ENCODE results near the gene GNPAT. TPM values are rescaled to one million over a fixed set of nuclear protein-coding genes. Genes with fewer than 3 reads are reported as not detected.

GNPAT gene
- total and polyA plus RNA-seq, 2 experiments from 2014 or later: 32.8 to 45.4 TPM

DNA sequence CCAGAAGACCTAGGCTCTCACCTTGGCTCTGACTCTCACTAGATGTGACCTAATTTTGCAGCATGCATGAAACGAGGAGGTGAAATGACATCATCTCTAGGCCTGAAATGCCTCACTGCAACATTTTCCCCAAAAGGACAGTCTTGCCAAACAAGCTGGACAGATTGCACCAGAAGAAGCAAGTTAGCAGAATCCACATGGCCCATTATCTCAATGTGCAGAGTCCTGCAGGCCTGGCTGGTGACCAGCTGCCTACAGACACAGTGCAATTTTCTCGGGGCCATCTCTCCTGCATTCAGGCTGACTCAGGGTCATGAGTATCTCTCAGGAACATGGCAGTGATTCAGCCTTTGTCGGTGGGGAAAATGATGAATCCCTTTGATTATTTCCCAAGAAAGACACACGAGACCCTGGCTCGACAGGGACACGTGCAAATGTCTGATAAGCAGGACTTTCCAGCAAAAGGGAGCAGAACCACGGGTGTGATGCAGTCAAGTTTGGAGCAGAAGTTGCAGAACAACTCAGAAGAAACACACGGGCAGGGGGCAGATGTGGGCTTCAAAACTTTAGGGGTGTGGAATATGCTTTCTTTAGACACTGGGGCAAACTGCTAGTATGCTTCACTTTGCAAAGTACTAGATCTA lies 40.5 kb upstream of the GNPAT start:
- 0 out of 2 replicates have a peak, but pooled peaks cover 6% of the 10 kb centered on the region for H3K27me3 ChIP-seq (ENCODE audit: insufficient read depth)

More for the DNA sequence above, 40.5 kb upstream of the GNPAT start:
- Mint-ChIP-seq H3K4me3 (no peak overlapping the region), H3K27me3 (ENCODE audit: insufficient read depth, low read depth, poor library complexity) (peaks cover 22% of the 10 kb centered on the region), H3K36me3 (ENCODE audit: low read depth) (no peaks in the 10 kb centered on the region), H3K4me1 (no peaks in the 10 kb centered on the region), H3K27ac (no peak overlapping the region), H3K9me3 (no peaks in the 10 kb centered on the region)
- Histone ChIP-seq H3K36me3 (ENCODE audit: insufficient read depth) (no peaks in the 10 kb centered on the region), H3K4me3 (no peak overlapping the region), H3K4me1 (ENCODE audit: insufficient read depth) (no peaks in the 10 kb centered on the region), H3K79me2 (replicated peaks; ENCODE audit: insufficient read depth) (no peaks in the 10 kb centered on the region), H4K20me1 (replicated peaks; ENCODE audit: insufficient read depth) (no peaks in the 10 kb centered on the region), H3K4me2 (no peak overlapping the region), H3K27ac (ENCODE audit: low read depth) (no peak overlapping the region), H2AFZ (no peak overlapping the region), H3F3A (replicated peaks; ENCODE audit: low read depth) (no peaks in the 10 kb centered on the region), H3K9me2 (ENCODE audit: insufficient read depth) (no peaks in the 10 kb centered on the region)
- ATAC-seq (no peak), DNase-seq (ENCODE audit: low spot score) (no peak)
- TF ChIP-seq ZNF114 (CRISPR knock-in tag; IDR thresholded peaks at IDR 0.05): no peak
- TF ChIP-seq CREB1 (CRISPR knock-in tag; IDR thresholded peaks at IDR 0.05; ENCODE audit: low read depth): no peak
- no peak for TF ChIP-seq EZH2 (IDR thresholded peaks at IDR 0.05; ENCODE audit: low read depth, unreplicated experiment)
- no peak for TF ChIP-seq ZNF331 (CRISPR knock-in tag; IDR thresholded peaks at IDR 0.05; ENCODE audit: low read depth)
- TF ChIP-seq JUNB (IDR thresholded peaks at IDR 0.05; ENCODE audit: unreplicated experiment): no peak
- TF ChIP-seq, protein P1, sequence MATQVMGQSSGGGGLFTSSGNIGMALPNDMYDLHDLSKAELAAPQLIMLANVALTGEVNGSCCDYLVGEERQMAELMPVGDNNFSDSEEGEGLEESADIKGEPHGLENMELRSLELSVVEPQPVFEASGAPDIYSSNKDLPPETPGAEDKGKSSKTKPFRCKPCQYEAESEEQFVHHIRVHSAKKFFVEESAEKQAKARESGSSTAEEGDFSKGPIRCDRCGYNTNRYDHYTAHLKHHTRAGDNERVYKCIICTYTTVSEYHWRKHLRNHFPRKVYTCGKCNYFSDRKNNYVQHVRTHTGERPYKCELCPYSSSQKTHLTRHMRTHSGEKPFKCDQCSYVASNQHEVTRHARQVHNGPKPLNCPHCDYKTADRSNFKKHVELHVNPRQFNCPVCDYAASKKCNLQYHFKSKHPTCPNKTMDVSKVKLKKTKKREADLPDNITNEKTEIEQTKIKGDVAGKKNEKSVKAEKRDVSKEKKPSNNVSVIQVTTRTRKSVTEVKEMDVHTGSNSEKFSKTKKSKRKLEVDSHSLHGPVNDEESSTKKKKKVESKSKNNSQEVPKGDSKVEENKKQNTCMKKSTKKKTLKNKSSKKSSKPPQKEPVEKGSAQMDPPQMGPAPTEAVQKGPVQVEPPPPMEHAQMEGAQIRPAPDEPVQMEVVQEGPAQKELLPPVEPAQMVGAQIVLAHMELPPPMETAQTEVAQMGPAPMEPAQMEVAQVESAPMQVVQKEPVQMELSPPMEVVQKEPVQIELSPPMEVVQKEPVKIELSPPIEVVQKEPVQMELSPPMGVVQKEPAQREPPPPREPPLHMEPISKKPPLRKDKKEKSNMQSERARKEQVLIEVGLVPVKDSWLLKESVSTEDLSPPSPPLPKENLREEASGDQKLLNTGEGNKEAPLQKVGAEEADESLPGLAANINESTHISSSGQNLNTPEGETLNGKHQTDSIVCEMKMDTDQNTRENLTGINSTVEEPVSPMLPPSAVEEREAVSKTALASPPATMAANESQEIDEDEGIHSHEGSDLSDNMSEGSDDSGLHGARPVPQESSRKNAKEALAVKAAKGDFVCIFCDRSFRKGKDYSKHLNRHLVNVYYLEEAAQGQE (IDR thresholded peaks at IDR 0.05; ENCODE audit: unreplicated experiment): no peak
- TF ChIP-seq POLR2AphosphoS5 (IDR thresholded peaks at IDR 0.05; ENCODE audit: low read depth): no peak
- TF ChIP-seq STAT1 (IDR thresholded peaks at IDR 0.05; ENCODE audit: unreplicated experiment): no peak
- no peak for TF ChIP-seq NANOG (IDR thresholded peaks at IDR 0.05; ENCODE audit: borderline replicate concordance)
- TF ChIP-seq, protein P2, sequence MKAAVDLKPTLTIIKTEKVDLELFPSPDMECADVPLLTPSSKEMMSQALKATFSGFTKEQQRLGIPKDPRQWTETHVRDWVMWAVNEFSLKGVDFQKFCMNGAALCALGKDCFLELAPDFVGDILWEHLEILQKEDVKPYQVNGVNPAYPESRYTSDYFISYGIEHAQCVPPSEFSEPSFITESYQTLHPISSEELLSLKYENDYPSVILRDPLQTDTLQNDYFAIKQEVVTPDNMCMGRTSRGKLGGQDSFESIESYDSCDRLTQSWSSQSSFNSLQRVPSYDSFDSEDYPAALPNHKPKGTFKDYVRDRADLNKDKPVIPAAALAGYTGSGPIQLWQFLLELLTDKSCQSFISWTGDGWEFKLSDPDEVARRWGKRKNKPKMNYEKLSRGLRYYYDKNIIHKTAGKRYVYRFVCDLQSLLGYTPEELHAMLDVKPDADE (IDR thresholded peaks at IDR 0.05): no peak
- TF ChIP-seq EZH2phosphoT487 (IDR thresholded peaks at IDR 0.05; ENCODE audit: unreplicated experiment): no peak
- TF ChIP-seq, protein P3, sequence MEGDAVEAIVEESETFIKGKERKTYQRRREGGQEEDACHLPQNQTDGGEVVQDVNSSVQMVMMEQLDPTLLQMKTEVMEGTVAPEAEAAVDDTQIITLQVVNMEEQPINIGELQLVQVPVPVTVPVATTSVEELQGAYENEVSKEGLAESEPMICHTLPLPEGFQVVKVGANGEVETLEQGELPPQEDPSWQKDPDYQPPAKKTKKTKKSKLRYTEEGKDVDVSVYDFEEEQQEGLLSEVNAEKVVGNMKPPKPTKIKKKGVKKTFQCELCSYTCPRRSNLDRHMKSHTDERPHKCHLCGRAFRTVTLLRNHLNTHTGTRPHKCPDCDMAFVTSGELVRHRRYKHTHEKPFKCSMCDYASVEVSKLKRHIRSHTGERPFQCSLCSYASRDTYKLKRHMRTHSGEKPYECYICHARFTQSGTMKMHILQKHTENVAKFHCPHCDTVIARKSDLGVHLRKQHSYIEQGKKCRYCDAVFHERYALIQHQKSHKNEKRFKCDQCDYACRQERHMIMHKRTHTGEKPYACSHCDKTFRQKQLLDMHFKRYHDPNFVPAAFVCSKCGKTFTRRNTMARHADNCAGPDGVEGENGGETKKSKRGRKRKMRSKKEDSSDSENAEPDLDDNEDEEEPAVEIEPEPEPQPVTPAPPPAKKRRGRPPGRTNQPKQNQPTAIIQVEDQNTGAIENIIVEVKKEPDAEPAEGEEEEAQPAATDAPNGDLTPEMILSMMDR (conservative IDR thresholded peaks at IDR 0.05; ENCODE audit: low read depth in 2 of 2): no peak
- TF ChIP-seq, protein P4, sequence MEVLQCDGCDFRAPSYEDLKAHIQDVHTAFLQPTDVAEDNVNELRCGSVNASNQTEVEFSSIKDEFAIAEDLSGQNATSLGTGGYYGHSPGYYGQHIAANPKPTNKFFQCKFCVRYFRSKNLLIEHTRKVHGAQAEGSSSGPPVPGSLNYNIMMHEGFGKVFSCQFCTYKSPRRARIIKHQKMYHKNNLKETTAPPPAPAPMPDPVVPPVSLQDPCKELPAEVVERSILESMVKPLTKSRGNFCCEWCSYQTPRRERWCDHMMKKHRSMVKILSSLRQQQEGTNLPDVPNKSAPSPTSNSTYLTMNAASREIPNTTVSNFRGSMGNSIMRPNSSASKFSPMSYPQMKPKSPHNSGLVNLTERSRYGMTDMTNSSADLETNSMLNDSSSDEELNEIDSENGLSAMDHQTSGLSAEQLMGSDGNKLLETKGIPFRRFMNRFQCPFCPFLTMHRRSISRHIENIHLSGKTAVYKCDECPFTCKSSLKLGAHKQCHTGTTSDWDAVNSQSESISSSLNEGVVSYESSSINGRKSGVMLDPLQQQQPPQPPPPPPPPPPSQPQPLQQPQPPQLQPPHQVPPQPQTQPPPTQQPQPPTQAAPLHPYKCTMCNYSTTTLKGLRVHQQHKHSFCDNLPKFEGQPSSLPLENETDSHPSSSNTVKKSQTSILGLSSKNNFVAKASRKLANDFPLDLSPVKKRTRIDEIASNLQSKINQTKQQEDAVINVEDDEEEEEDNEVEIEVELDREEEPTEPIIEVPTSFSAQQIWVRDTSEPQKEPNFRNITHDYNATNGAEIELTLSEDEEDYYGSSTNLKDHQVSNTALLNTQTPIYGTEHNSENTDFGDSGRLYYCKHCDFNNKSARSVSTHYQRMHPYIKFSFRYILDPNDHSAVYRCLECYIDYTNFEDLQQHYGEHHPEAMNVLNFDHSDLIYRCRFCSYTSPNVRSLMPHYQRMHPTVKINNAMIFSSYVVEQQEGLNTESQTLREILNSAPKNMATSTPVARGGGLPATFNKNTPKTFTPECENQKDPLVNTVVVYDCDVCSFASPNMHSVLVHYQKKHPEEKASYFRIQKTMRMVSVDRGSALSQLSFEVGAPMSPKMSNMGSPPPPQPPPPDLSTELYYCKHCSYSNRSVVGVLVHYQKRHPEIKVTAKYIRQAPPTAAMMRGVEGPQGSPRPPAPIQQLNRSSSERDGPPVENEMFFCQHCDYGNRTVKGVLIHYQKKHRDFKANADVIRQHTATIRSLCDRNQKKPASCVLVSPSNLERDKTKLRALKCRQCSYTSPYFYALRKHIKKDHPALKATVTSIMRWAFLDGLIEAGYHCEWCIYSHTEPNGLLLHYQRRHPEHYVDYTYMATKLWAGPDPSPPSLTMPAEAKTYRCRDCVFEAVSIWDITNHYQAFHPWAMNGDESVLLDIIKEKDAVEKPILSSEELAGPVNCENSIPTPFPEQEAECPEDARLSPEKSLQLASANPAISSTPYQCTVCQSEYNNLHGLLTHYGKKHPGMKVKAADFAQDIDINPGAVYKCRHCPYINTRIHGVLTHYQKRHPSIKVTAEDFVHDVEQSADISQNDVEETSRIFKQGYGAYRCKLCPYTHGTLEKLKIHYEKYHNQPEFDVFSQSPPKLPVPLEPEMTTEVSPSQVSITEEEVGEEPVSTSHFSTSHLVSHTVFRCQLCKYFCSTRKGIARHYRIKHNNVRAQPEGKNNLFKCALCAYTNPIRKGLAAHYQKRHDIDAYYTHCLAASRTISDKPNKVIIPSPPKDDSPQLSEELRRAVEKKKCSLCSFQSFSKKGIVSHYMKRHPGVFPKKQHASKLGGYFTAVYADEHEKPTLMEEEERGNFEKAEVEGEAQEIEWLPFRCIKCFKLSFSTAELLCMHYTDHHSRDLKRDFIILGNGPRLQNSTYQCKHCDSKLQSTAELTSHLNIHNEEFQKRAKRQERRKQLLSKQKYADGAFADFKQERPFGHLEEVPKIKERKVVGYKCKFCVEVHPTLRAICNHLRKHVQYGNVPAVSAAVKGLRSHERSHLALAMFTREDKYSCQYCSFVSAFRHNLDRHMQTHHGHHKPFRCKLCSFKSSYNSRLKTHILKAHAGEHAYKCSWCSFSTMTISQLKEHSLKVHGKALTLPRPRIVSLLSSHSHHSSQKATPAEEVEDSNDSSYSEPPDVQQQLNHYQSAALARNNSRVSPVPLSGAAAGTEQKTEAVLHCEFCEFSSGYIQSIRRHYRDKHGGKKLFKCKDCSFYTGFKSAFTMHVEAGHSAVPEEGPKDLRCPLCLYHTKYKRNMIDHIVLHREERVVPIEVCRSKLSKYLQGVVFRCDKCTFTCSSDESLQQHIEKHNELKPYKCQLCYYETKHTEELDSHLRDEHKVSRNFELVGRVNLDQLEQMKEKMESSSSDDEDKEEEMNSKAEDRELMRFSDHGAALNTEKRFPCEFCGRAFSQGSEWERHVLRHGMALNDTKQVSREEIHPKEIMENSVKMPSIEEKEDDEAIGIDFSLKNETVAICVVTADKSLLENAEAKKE (CRISPR knock-in tag; IDR thresholded peaks at IDR 0.05): no peak

Data from GM23338 (cell line).